VCaP (cell line): ENCODE data around the gene CEP41.

Source experiments
- H3K27ac ChIP-seq: fragments of 450-650 bp; 2 replicates; pipeline ENCODE4 v1.5.1; 2017
- CTCF ChIP-seq: fragments of 450-650 bp; conservative IDR thresholded peaks from 2 replicates; pipeline ENCODE4 v1.5.1; 2017; ENCODE audit warnings: mild to moderate bottlenecking, moderate library complexity

The CEP41 gene

GRCh38 chr7:130440527-130441365, at the start of gene CEP41:
Gene CEP41, minus strand, starts transcription at chr7:130441016. Its CDS starts 50 bp downstream, at chr7:130440966.
- peak within 1 kb of the TSS; percentile 66 for H3K27ac ChIP-seq
- no peak for TF ChIP-seq CTCF

GRCh38 chr7:130490311-130490791, 49.5 kb upstream of the CEP41 start:
- TF ChIP-seq CTCF: no peak
- no peak overlapping the region for H3K27ac ChIP-seq

GRCh38 chr7:130489140-130489983, 48.5 kb upstream of the CEP41 start:
- no peak overlapping the region for H3K27ac ChIP-seq

GRCh38 chr7:130488392-130489139, 47.8 kb upstream of the CEP41 start:
- no peak for TF ChIP-seq CTCF
- H3K27ac ChIP-seq: no peak overlapping the region

More at GRCh38 chr7:130489140-130489983, 48.5 kb upstream of the CEP41 start:
- no peak for TF ChIP-seq CTCF

GRCh38 chr7:130486954-130487436, 46.2 kb upstream of the CEP41 start:
- peak overlapping the region; percentile 82 for H3K27ac ChIP-seq
- TF ChIP-seq CTCF: no peak

- peak; percentile 95 for TF ChIP-seq CTCF
- H3K27ac ChIP-seq: peak overlapping the region; percentile 82
Observed at GRCh38 chr7:130486114-130486953, 45.5 kb upstream of the CEP41 start.
